GM19455 (cell line): ENCODE results near the gene NTM.

Experiments
- ATAC-seq: cut with Tn5 transposase; IDR thresholded peaks from one replicate; pipeline ENCODE4 v1.9.1; 2021; ENCODE audit not compliant: unreplicated experiment

The NTM gene

GRCh38 chr11:131932584-131933325 lies 562.3 kb downstream of the NTM start:
- ATAC-seq, result no peak

- no peak for ATAC-seq
Measured at GRCh38 chr11:131934006-131934405, 563.6 kb downstream of the NTM start.

- no peak for ATAC-seq
Measured at GRCh38 chr11:131938351-131938751, 567.9 kb downstream of the NTM start.

- ATAC-seq, result no peak
Measured at GRCh38 chr11:131940126-131940525, 569.7 kb downstream of the NTM start.

GRCh38 chr11:131942878-131943277 lies 572.5 kb downstream of the NTM start:
- ATAC-seq, result no peak

GRCh38 chr11:131943295-131943694 lies 572.9 kb downstream of the NTM start:
- no peak for ATAC-seq

GRCh38 chr11:131944736-131945135 lies 574.3 kb downstream of the NTM start:
- ATAC-seq, result no peak

- no peak for ATAC-seq
Measured at GRCh38 chr11:131945706-131946105, 575.3 kb downstream of the NTM start.

GRCh38 chr11:131947511-131947910 lies 577.1 kb downstream of the NTM start:
- no peak for ATAC-seq

GRCh38 chr11:131951121-131951520 lies 580.7 kb downstream of the NTM start:
- no peak for ATAC-seq

- ATAC-seq, result no peak
Measured at GRCh38 chr11:131954146-131954545, 583.7 kb downstream of the NTM start.

- no peak for ATAC-seq
Measured at GRCh38 chr11:131955904-131956303, 585.5 kb downstream of the NTM start.

- ATAC-seq, result no peak
Measured at GRCh38 chr11:131957201-131957600, 586.8 kb downstream of the NTM start.

GRCh38 chr11:131957875-131958274 lies 587.5 kb downstream of the NTM start:
- no peak for ATAC-seq

GRCh38 chr11:131962818-131963217 lies 592.4 kb downstream of the NTM start:
- ATAC-seq, result no peak

- no peak for ATAC-seq
Measured at GRCh38 chr11:131964698-131965483, 594.5 kb downstream of the NTM start.

GRCh38 chr11:131965504-131965903 lies 595.1 kb downstream of the NTM start:
- ATAC-seq, result no peak

- ATAC-seq, result no peak
Measured at GRCh38 chr11:131966667-131967066, 596.3 kb downstream of the NTM start.

GRCh38 chr11:131969261-131969660 lies 598.8 kb downstream of the NTM start:
- ATAC-seq, result no peak

GRCh38 chr11:131973061-131973460 lies 602.6 kb downstream of the NTM start:
- ATAC-seq, result no peak

GRCh38 chr11:131975619-131976018 lies 605.2 kb downstream of the NTM start:
- ATAC-seq, result no peak

- no peak for ATAC-seq
Measured at GRCh38 chr11:131976021-131976420, 605.6 kb downstream of the NTM start.
